Body of pancreas (tissue), 4 donors: Measurements from ENCODE around the gene MORN2.

ENCODE experiments used
- CTCF ChIP-seq, 7 experiments: fragments of 450-650 bp in 4 of 7; fragments of 200-600 bp in 3 of 7; sonication (generic) in 3 of 7; IDR thresholded peaks; one replicate each; pipeline ENCODE4 v1.5.1; 2016 to 2019; ENCODE audit warnings: antibody characterized with exemption in 7 of 7
- POLR2A ChIP-seq, 3 donors: fragments of 450-650 bp; IDR thresholded peaks; one replicate each; pipeline ENCODE4 v1.6.1; 2016; ENCODE audit warnings: antibody characterized with exemption in 3 of 3, mild to moderate bottlenecking in 2 of 3

- TF ChIP-seq CTCF (IDR thresholded peaks at IDR 0.05) (no peak), POLR2A (IDR thresholded peaks at IDR 0.05) (no peak)
Observed at GRCh38 chr2:38925982-38926381, 50.2 kb downstream of the MORN2 start.
